Ovary (tissue), 3 donors: Measurements from ENCODE around the gene CYB561A3.

Experiments
- POLR2A ChIP-seq: fragments of 450-650 bp; IDR thresholded peaks from one replicate; pipeline ENCODE4 v1.6.1; 2017; ENCODE audit warnings: antibody characterized with exemption, mild to moderate bottlenecking, moderate library complexity
- TF ChIP-seq, protein P1 (sequence below), 3 donors: fragments of 450-650 bp in 2 of 3; fragments of 200-600 bp in 1 of 3; IDR thresholded peaks; one replicate each; pipeline versions ENCODE4 v1.5.1 to v1.8.0; 2016 to 2022; ENCODE audit warnings: antibody characterized with exemption in 3 of 3, mild to moderate bottlenecking in 1 of 3
- donor health status: DM: no; HTN: no; CAD: no.

DNA sequence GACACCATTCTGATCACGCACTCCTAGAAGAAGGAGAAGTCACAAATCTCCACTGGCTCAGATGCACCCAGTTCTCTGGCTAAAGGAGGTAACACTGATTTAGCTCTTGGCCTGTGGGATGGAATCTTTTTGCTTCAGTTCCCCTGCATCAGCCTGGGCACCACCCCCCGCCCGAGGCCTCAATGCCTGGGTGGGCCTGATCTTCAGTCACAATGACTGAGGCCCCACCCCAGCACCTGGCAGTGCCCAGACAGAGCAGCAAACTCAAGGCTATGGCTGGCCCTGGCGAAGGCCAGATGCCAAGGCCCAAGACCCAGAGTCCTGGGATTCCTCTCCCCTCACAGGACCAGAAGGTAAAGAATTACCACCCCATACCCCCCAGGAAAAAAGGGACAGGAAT lies 5.0 kb downstream of the CYB561A3 start:
- TF ChIP-seq, protein P1, sequence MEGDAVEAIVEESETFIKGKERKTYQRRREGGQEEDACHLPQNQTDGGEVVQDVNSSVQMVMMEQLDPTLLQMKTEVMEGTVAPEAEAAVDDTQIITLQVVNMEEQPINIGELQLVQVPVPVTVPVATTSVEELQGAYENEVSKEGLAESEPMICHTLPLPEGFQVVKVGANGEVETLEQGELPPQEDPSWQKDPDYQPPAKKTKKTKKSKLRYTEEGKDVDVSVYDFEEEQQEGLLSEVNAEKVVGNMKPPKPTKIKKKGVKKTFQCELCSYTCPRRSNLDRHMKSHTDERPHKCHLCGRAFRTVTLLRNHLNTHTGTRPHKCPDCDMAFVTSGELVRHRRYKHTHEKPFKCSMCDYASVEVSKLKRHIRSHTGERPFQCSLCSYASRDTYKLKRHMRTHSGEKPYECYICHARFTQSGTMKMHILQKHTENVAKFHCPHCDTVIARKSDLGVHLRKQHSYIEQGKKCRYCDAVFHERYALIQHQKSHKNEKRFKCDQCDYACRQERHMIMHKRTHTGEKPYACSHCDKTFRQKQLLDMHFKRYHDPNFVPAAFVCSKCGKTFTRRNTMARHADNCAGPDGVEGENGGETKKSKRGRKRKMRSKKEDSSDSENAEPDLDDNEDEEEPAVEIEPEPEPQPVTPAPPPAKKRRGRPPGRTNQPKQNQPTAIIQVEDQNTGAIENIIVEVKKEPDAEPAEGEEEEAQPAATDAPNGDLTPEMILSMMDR (IDR thresholded peaks at IDR 0.05), result no peak
- no peak for TF ChIP-seq POLR2A
